Osteoblast (primary cell): ENCODE data around the gene MYO10. TPM values are rescaled to one million over a fixed set of nuclear protein-coding genes. Genes with fewer than 3 reads are reported as not detected.

ENCODE experiments used
- DNase-seq: peaks from one replicate; pipeline ENCODE4 v3.0.0; 2011; ENCODE audit warnings: low spot score, mixed read lengths; ENCODE audit not compliant: insufficient read length; ENCODE audit errors: missing footprints
- H2AFZ ChIP-seq: 2 replicates; pipeline ENCODE4 v1.6.0; 2011; ENCODE audit warnings: mild to moderate bottlenecking, low read length
- H3K27ac ChIP-seq: 2 replicates; pipeline ENCODE4 v1.5.1; 2011; ENCODE audit warnings: mild to moderate bottlenecking, low read depth, low read length, moderate library complexity
- H3K27me3 ChIP-seq: 2 replicates; pipeline ENCODE4 v1.6.0; 2012; ENCODE audit warnings: mild to moderate bottlenecking, control low read depth, inconsistent platforms, low read length, moderate library complexity; ENCODE audit not compliant: insufficient read depth
- H3K36me3 ChIP-seq: 2 replicates; pipeline ENCODE4 v1.5.1; 2011; ENCODE audit warnings: mild to moderate bottlenecking, low read length, control low read depth, moderate library complexity; ENCODE audit not compliant: insufficient read depth
- H3K4me1 ChIP-seq: 2 replicates; pipeline ENCODE4 v1.5.1; 2011; ENCODE audit warnings: mild to moderate bottlenecking, low read length, control low read depth, moderate library complexity; ENCODE audit not compliant: insufficient read depth
- H3K4me2 ChIP-seq: 2 replicates; pipeline ENCODE4 v1.6.0; 2011; ENCODE audit warnings: mild to moderate bottlenecking, low read length; ENCODE audit not compliant: insufficient read depth
- H3K4me3 ChIP-seq: fragments of 200-600 bp; sonication (generic); 3 replicates; pipeline ENCODE4 v1.5.1; 2012; ENCODE audit warnings: mild to moderate bottlenecking, low read length, inconsistent platforms; ENCODE audit not compliant: insufficient read depth
- H3K79me2 ChIP-seq: 2 replicates; pipeline ENCODE4 v1.6.0; 2012; ENCODE audit warnings: mild to moderate bottlenecking, low read length, control low read depth, inconsistent platforms; ENCODE audit not compliant: insufficient read depth
- H3K9me3 ChIP-seq: 2 replicates; pipeline ENCODE4 v1.5.1; 2011; ENCODE audit warnings: low read depth, low read length, control low read depth
- H4K20me1 ChIP-seq: 2 replicates; pipeline ENCODE4 v1.6.0; 2012; ENCODE audit warnings: mild to moderate bottlenecking, low read length, control low read depth; ENCODE audit not compliant: insufficient read depth
- CTCF ChIP-seq: IDR thresholded peaks from 2 replicates; pipeline ENCODE4 v1.5.1; 2011; ENCODE audit warnings: mild to moderate bottlenecking, low read depth, low read length, moderate library complexity; ENCODE audit errors: extremely low read depth
- total RNA-seq: library from RNA; depleted of rRNA; stranded (reverse); fragments of >200 nt; gene quantifications from 2 replicates; pipeline ENCODE4 v1.2.3, GENCODE V29; 2012

MYO10 gene
- total RNA-seq, 1 donor, result 40.9 TPM

DNA sequence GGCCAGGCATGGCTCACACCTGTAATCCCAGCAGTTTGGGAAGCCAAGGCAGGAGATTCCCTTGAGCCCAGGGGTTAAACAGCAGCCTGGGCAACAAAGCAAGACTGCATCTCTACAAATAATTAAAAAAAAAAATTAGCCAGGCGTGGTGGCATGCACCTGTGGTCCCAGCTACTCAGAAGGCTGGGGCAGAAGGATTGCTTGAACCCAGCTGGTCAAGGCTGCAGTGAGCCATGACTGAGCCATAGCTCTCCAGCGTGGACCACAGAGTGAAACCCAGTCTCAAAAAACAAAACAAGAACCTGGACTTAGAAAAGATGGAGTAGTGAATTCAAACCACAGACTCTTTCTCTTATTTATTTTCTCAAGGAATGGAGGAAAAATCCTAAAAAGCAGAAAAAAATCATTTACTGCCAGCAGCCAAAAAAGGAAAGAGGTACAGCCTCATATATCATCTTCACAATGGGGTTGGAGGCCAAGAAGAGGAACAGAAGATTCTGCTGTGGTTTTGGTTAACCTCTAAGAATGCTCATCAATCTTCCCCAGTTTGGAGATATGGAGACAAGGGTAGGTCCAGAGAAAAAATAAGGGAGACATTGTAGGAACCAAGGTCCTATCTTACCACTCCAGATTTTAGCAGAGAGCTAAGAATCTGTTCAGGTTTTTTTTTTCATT, 40.0 kb upstream of the MYO10 start:
- H3K79me2 ChIP-seq, result no peaks in the 10 kb centered on the region
- H3K4me3 ChIP-seq, result no peak overlapping the region
- no peak for TF ChIP-seq CTCF
- no peak for DNase-seq
- H3K4me1 ChIP-seq, result no peaks in the 10 kb centered on the region
- H3K9me3 ChIP-seq, result no peaks in the 10 kb centered on the region
- no peaks in the 10 kb centered on the region for H4K20me1 ChIP-seq
- no peaks in the 10 kb centered on the region for H3K27me3 ChIP-seq
- H3K4me2 ChIP-seq, result no peak overlapping the region
- H3K27ac ChIP-seq, result no peak overlapping the region
- H2AFZ ChIP-seq, result no peak overlapping the region
- no peaks in the 10 kb centered on the region for H3K36me3 ChIP-seq

- TF ChIP-seq CTCF, result no peak
- no peaks in the 10 kb centered on the region for H4K20me1 ChIP-seq
- H3K79me2 ChIP-seq, result no peaks in the 10 kb centered on the region
- no peak overlapping the region for H2AFZ ChIP-seq
- no peaks in the 10 kb centered on the region for H3K4me1 ChIP-seq
- no peaks in the 10 kb centered on the region for H3K9me3 ChIP-seq
- H3K4me2 ChIP-seq, result no peak overlapping the region
- no peak overlapping the region for H3K27ac ChIP-seq
- H3K4me3 ChIP-seq, result no peak overlapping the region
- H3K36me3 ChIP-seq, result no peaks in the 10 kb centered on the region
- no peak for DNase-seq
- no peaks in the 10 kb centered on the region for H3K27me3 ChIP-seq
These were observed 38.9 kb upstream of the MYO10 start for GRCh38 chr5:16974981-16975380.

- Histone ChIP-seq H3K4me3 (no peak overlapping the region), H4K20me1 (no peaks in the 10 kb centered on the region), H2AFZ (no peak overlapping the region), H3K79me2 (no peaks in the 10 kb centered on the region), H3K4me2 (no peak overlapping the region), H3K36me3 (no peaks in the 10 kb centered on the region), H3K4me1 (no peaks in the 10 kb centered on the region), H3K27ac (no peak overlapping the region), H3K27me3 (no peaks in the 10 kb centered on the region), H3K9me3 (no peaks in the 10 kb centered on the region)
- DNase-seq, result peak; percentile 80
- no peak for TF ChIP-seq CTCF
These were observed 34.7 kb upstream of the MYO10 start for GRCh38 chr5:16970826-16971225.

DNA sequence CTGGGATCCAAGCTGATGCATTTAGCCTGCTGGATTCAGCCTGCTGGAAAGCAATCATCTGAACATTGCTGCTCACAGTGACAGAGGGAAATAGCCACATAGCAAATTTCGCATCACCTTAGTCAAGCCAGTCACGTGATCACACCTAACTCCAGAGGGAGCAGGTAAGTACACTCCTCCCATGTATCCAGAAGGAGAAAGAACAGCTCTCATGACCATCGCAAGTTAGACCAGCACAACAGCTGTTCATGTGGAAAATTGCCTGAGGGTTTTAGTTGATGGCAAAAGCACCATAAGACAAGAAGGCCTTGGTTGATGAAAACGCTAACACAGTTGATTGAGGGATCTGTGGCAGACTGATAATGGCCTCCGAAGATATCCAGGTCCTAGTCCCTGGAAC, 34.2 kb upstream of the MYO10 start:
- no peaks in the 10 kb centered on the region for H3K79me2 ChIP-seq
- no peak for TF ChIP-seq CTCF
- H3K4me3 ChIP-seq, result no peak overlapping the region
- no peaks in the 10 kb centered on the region for H3K27me3 ChIP-seq
- H3K36me3 ChIP-seq, result no peaks in the 10 kb centered on the region
- no peaks in the 10 kb centered on the region for H4K20me1 ChIP-seq
- H2AFZ ChIP-seq, result no peak overlapping the region
- H3K9me3 ChIP-seq, result no peaks in the 10 kb centered on the region
- H3K4me1 ChIP-seq, result peaks cover 3% of the 10 kb centered on the region
- H3K27ac ChIP-seq, result no peak overlapping the region
- DNase-seq, result no peak
- no peak overlapping the region for H3K4me2 ChIP-seq
